ENCODE data around the gene TOGARAM2.

Gene TOGARAM2

GRCh38 chr2:29056452-29056851 is 75.4 kb downstream of the TOGARAM2 start:
- Histone ChIP-seq H3K4me3 (ENCODE audit: low read depth in 1 of 2, low read length in 1 of 2) (no peak overlapping the region), H3K36me3 (no peaks in the 10 kb centered on the region), H3K27me3 (no peaks in the 10 kb centered on the region), H3K27ac (no peak overlapping the region), H3K9me3 (no peaks in the 10 kb centered on the region), H3K4me1 (ENCODE audit: control insufficient read depth in 1 of 2, insufficient read depth in 1 of 2, low read depth in 1 of 2, low read length in 1 of 2) (no peaks in the 10 kb centered on the region)
- TF ChIP-seq CTCF (IDR thresholded peaks at IDR 0.05): no peak

- Histone ChIP-seq H3K4me1 (ENCODE audit: control insufficient read depth in 1 of 2, insufficient read depth in 1 of 2, low read depth in 1 of 2, low read length in 1 of 2) (no peaks in the 10 kb centered on the region), H3K4me3 (ENCODE audit: low read depth in 1 of 2, low read length in 1 of 2) (no peak overlapping the region), H3K36me3 (no peaks in the 10 kb centered on the region), H3K27ac (no peak overlapping the region), H3K27me3 (no peaks in the 10 kb centered on the region), H3K9me3 (no peaks in the 10 kb centered on the region)
- TF ChIP-seq CTCF (IDR thresholded peaks at IDR 0.05): no peak
Measured at GRCh38 chr2:29057006-29057405, 75.9 kb downstream of the TOGARAM2 start.

GRCh38 chr2:29059624-29060023 is 78.5 kb downstream of the TOGARAM2 start:
- no peaks in the 10 kb centered on the region for H3K27me3 ChIP-seq
- H3K4me1 ChIP-seq (ENCODE audit: control insufficient read depth in 1 of 2, insufficient read depth in 1 of 2, low read depth in 1 of 2, low read length in 1 of 2): no peaks in the 10 kb centered on the region
- no peaks in the 10 kb centered on the region for H3K9me3 ChIP-seq
- H3K4me3 ChIP-seq (ENCODE audit: low read depth in 1 of 2, low read length in 1 of 2): no peak overlapping the region
- H3K36me3 ChIP-seq: no peaks in the 10 kb centered on the region
- no peak for TF ChIP-seq CTCF (IDR thresholded peaks at IDR 0.05)
- no peak overlapping the region for H3K27ac ChIP-seq

GRCh38 chr2:29060441-29060840 is 79.3 kb downstream of the TOGARAM2 start:
- Histone ChIP-seq H3K27me3 (no peaks in the 10 kb centered on the region), H3K9me3 (no peaks in the 10 kb centered on the region), H3K36me3 (no peaks in the 10 kb centered on the region), H3K4me3 (ENCODE audit: low read depth in 1 of 2, low read length in 1 of 2) (no peak overlapping the region), H3K4me1 (ENCODE audit: control insufficient read depth in 1 of 2, insufficient read depth in 1 of 2, low read depth in 1 of 2, low read length in 1 of 2) (no peaks in the 10 kb centered on the region), H3K27ac (no peak overlapping the region)
- TF ChIP-seq CTCF (IDR thresholded peaks at IDR 0.05): no peak

- Histone ChIP-seq H3K27ac (no peak overlapping the region), H3K4me3 (ENCODE audit: low read depth in 1 of 2, low read length in 1 of 2) (no peak overlapping the region), H3K27me3 (no peaks in the 10 kb centered on the region), H3K4me1 (ENCODE audit: control insufficient read depth in 1 of 2, insufficient read depth in 1 of 2, low read depth in 1 of 2, low read length in 1 of 2) (peaks cover 3% of the 10 kb centered on the region in 2 experiments), H3K36me3 (no peaks in the 10 kb centered on the region), H3K9me3 (no peaks in the 10 kb centered on the region)
- no peak for TF ChIP-seq CTCF (IDR thresholded peaks at IDR 0.05)
Measured at GRCh38 chr2:29061176-29061575, 80.1 kb downstream of the TOGARAM2 start.

- Histone ChIP-seq H3K9me3 (no peaks in the 10 kb centered on the region), H3K4me3 (ENCODE audit: low read depth in 1 of 2, low read length in 1 of 2) (no peak overlapping the region), H3K4me1 (ENCODE audit: control insufficient read depth in 1 of 2, insufficient read depth in 1 of 2, low read depth in 1 of 2, low read length in 1 of 2) (peaks cover 7% of the 10 kb centered on the region in 2 experiments), H3K27ac (no peak overlapping the region), H3K27me3 (no peaks in the 10 kb centered on the region), H3K36me3 (no peaks in the 10 kb centered on the region)
- no peak for TF ChIP-seq CTCF (IDR thresholded peaks at IDR 0.05)
Measured at GRCh38 chr2:29061616-29062015, 80.5 kb downstream of the TOGARAM2 start.
